WTC11 (cell line): Measurements from ENCODE around the gene FERMT2. TPM values are rescaled to one million over a fixed set of nuclear protein-coding genes. Genes with fewer than 3 reads are reported as not detected.

Source experiments
- ATAC-seq: fragments of 200-7000 bp; cut with Tn5 transposase; 2 replicates; pipeline ENCODE4 v1.10.0; 2021; ENCODE audit warnings: mild to moderate bottlenecking, moderate library complexity
- CTCF ChIA-PET: fragments of 300-600 bp; sonication (Branson Sonifier 250); formaldehyde crosslinking; loops from one replicate; lab custom pipeline; 2021; ENCODE audit warnings: antibody characterized with exemption; lab: Charles Lee
- POLR2A ChIA-PET: fragments of 350-600 bp; sonication (Branson Sonifier 250); formaldehyde crosslinking; loops from one replicate; lab custom pipeline; 2021; ENCODE audit warnings: antibody characterized with exemption; lab: Charles Lee
- DNase-seq: peaks from one replicate; pipeline ENCODE4 v3.0.0; 2021; ENCODE audit warnings: low spot score
- H3K27ac Mint-ChIP-seq: 2 replicates; pipeline ENCODE4 v1.8.0; 2021; ENCODE audit warnings: mixed read lengths
- H3K27me3 Mint-ChIP-seq: 2 replicates; pipeline ENCODE4 v1.8.0; 2021; ENCODE audit warnings: low read depth, mild to moderate bottlenecking, moderate library complexity, mixed read lengths
- H3K36me3 Mint-ChIP-seq: 2 replicates; pipeline ENCODE4 v1.8.0; 2021; ENCODE audit warnings: mixed read lengths
- H3K4me1 Mint-ChIP-seq: 2 replicates; pipeline ENCODE4 v1.8.0; 2022; ENCODE audit warnings: mixed read lengths
- H3K4me3 Mint-ChIP-seq: 2 replicates; pipeline ENCODE4 v1.8.0; 2021; ENCODE audit warnings: mild to moderate bottlenecking, moderate library complexity, mixed read lengths
- H3K9me3 Mint-ChIP-seq: 2 replicates; pipeline ENCODE4 v1.8.0; 2021; ENCODE audit warnings: mixed read lengths
- AR ChIP-seq: fragments of 250-450 bp; sonication (Bioruptor Pico); IDR thresholded peaks from 2 replicates; pipeline ENCODE4 v1.9.0; 2021; ENCODE audit warnings: mild to moderate bottlenecking
- ATF1 ChIP-seq: sonication (generic); formaldehyde crosslinking; IDR thresholded peaks from 2 replicates; pipeline ENCODE4 v1.8.1; 2023; ENCODE audit warnings: mild to moderate bottlenecking, moderate library complexity, missing genetic modification reagents
- CREB1 ChIP-seq: sonication (generic); formaldehyde crosslinking; IDR thresholded peaks from 2 replicates; pipeline ENCODE4 v1.8.0; 2023; ENCODE audit warnings: mild to moderate bottlenecking, missing genetic modification reagents
- CTCF ChIP-seq: fragments of 200-600 bp; IDR thresholded peaks from 2 replicates; pipeline ENCODE4 v1.8.0; 2022; ENCODE audit warnings: antibody characterized with exemption
- E2F1 ChIP-seq: sonication (generic); formaldehyde crosslinking; IDR thresholded peaks from 2 replicates; pipeline ENCODE4 v1.8.0; 2022; ENCODE audit warnings: mild to moderate bottlenecking, missing genetic modification reagents
- ELF4 ChIP-seq: sonication (generic); formaldehyde crosslinking; IDR thresholded peaks from 2 replicates; pipeline ENCODE4 v1.8.1; 2022; ENCODE audit warnings: low read depth, mild to moderate bottlenecking, moderate library complexity, missing genetic modification reagents
- FOXP1 ChIP-seq: sonication (generic); formaldehyde crosslinking; IDR thresholded peaks from 2 replicates; pipeline ENCODE4 v1.8.0; 2022; ENCODE audit warnings: missing genetic modification reagents, mild to moderate bottlenecking, moderate library complexity, borderline replicate concordance
- GABPB1 ChIP-seq: sonication (generic); formaldehyde crosslinking; IDR thresholded peaks from 2 replicates; pipeline ENCODE4 v1.8.1; 2023; ENCODE audit warnings: mild to moderate bottlenecking, missing genetic modification reagents
- MLX ChIP-seq: sonication (generic); formaldehyde crosslinking; IDR thresholded peaks from 2 replicates; pipeline ENCODE4 v1.8.1; 2023; ENCODE audit warnings: mild to moderate bottlenecking, missing genetic modification reagents, moderate library complexity
- NFATC4 ChIP-seq: fragments of 250-450 bp; sonication (Bioruptor Pico); IDR thresholded peaks from 2 replicates; pipeline ENCODE4 v1.9.0; 2021; ENCODE audit warnings: mild to moderate bottlenecking
- NR2C2 ChIP-seq: sonication (generic); formaldehyde crosslinking; IDR thresholded peaks from 2 replicates; pipeline ENCODE4 v1.8.0; 2022; ENCODE audit warnings: mild to moderate bottlenecking, missing genetic modification reagents
- OVOL2 ChIP-seq: fragments of 250-450 bp; sonication (Bioruptor Pico); IDR thresholded peaks from 2 replicates; pipeline ENCODE4 v1.9.0; 2021; ENCODE audit warnings: mild to moderate bottlenecking, borderline replicate concordance
- PRDM15 ChIP-seq: sonication (generic); formaldehyde crosslinking; IDR thresholded peaks from 2 replicates; pipeline ENCODE4 v1.8.0; 2022; ENCODE audit warnings: missing genetic modification reagents
- TCF7 ChIP-seq: sonication (generic); formaldehyde crosslinking; IDR thresholded peaks from 2 replicates; pipeline ENCODE4 v1.8.0; 2022; ENCODE audit warnings: mild to moderate bottlenecking, low read depth, missing genetic modification reagents, moderate library complexity
- TP53 ChIP-seq: sonication (generic); formaldehyde crosslinking; IDR thresholded peaks from 2 replicates; pipeline ENCODE4 v1.8.1; 2023; ENCODE audit warnings: mild to moderate bottlenecking, missing genetic modification reagents
- ZNF317 ChIP-seq: sonication (generic); formaldehyde crosslinking; IDR thresholded peaks from 2 replicates; pipeline ENCODE4 v1.8.1; 2023; ENCODE audit warnings: low read depth, mild to moderate bottlenecking, moderate library complexity, missing genetic modification reagents, borderline replicate concordance
- ZNF396 ChIP-seq: fragments of 250-450 bp; sonication (Bioruptor Pico); IDR thresholded peaks from 2 replicates; pipeline ENCODE4 v1.8.0; 2021; ENCODE audit warnings: mild to moderate bottlenecking, moderate library complexity, borderline replicate concordance
- ZNF416 ChIP-seq: fragments of 250-450 bp; sonication (Bioruptor Pico); IDR thresholded peaks from 2 replicates; pipeline ENCODE4 v1.9.0; 2021; ENCODE audit warnings: mild to moderate bottlenecking, inconsistent platforms
- total RNA-seq: library from RNA; stranded (reverse); gene quantifications from 3 replicates; pipeline ENCODE4 v1.2.3, GENCODE V29; 2021
- TF ChIP-seq, protein P1 (sequence below): sonication (generic); formaldehyde crosslinking; conservative IDR thresholded peaks from 2 replicates; pipeline ENCODE4 v1.8.1; 2022; ENCODE audit warnings: mild to moderate bottlenecking, missing genetic modification reagents
- TF ChIP-seq, protein P2 (sequence below): fragments of 250-450 bp; sonication (Bioruptor Pico); IDR thresholded peaks from 2 replicates; pipeline ENCODE4 v1.9.0; 2021; ENCODE audit warnings: mild to moderate bottlenecking, borderline replicate concordance

Gene FERMT2
- total RNA-seq, 1 experiment from 2014 or later: 92.8 TPM

GRCh38 chr14:52944254-52944653, 6.6 kb downstream of the FERMT2 start (continued):
- no peak for TF ChIP-seq E2F1 (CRISPR knock-in tag)
- TF ChIP-seq GABPB1 (CRISPR knock-in tag): no peak
- no peak for TF ChIP-seq MLX
- TF ChIP-seq, all 79 proteins: peak for 0

- H3K9me3 Mint-ChIP-seq: no peaks in the 10 kb centered on the region
- ATAC-seq (no peak), DNase-seq (no peak)
- no peak for TF ChIP-seq GABPB1 (CRISPR knock-in tag)
- TF ChIP-seq ZNF317: no peak
- TF ChIP-seq NR2C2 (CRISPR knock-in tag): no peak
- TF ChIP-seq FOXP1 (CRISPR knock-in tag): no peak
- TF ChIP-seq, protein P1, sequence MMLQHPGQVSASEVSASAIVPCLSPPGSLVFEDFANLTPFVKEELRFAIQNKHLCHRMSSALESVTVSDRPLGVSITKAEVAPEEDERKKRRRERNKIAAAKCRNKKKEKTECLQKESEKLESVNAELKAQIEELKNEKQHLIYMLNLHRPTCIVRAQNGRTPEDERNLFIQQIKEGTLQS (CRISPR knock-in tag): no peak
- TF ChIP-seq ZNF416 (CRISPR knock-in tag): no peak
- no peak for TF ChIP-seq OVOL2 (CRISPR knock-in tag)
- no peak for TF ChIP-seq NFATC4 (CRISPR knock-in tag)
- TF ChIP-seq ELF4 (CRISPR knock-in tag): no peak
- TF ChIP-seq ATF1 (CRISPR knock-in tag): no peak
- no peak for TF ChIP-seq CTCF
- TF ChIP-seq, protein P2, sequence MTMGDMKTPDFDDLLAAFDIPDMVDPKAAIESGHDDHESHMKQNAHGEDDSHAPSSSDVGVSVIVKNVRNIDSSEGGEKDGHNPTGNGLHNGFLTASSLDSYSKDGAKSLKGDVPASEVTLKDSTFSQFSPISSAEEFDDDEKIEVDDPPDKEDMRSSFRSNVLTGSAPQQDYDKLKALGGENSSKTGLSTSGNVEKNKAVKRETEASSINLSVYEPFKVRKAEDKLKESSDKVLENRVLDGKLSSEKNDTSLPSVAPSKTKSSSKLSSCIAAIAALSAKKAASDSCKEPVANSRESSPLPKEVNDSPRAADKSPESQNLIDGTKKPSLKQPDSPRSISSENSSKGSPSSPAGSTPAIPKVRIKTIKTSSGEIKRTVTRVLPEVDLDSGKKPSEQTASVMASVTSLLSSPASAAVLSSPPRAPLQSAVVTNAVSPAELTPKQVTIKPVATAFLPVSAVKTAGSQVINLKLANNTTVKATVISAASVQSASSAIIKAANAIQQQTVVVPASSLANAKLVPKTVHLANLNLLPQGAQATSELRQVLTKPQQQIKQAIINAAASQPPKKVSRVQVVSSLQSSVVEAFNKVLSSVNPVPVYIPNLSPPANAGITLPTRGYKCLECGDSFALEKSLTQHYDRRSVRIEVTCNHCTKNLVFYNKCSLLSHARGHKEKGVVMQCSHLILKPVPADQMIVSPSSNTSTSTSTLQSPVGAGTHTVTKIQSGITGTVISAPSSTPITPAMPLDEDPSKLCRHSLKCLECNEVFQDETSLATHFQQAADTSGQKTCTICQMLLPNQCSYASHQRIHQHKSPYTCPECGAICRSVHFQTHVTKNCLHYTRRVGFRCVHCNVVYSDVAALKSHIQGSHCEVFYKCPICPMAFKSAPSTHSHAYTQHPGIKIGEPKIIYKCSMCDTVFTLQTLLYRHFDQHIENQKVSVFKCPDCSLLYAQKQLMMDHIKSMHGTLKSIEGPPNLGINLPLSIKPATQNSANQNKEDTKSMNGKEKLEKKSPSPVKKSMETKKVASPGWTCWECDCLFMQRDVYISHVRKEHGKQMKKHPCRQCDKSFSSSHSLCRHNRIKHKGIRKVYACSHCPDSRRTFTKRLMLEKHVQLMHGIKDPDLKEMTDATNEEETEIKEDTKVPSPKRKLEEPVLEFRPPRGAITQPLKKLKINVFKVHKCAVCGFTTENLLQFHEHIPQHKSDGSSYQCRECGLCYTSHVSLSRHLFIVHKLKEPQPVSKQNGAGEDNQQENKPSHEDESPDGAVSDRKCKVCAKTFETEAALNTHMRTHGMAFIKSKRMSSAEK (CRISPR knock-in tag): no peak
- TF ChIP-seq TCF7 (CRISPR knock-in tag): no peak
- no peak for TF ChIP-seq PRDM15
- TF ChIP-seq AR (CRISPR knock-in tag): no peak
- no peak for TF ChIP-seq ZNF396 (CRISPR knock-in tag)
- TF ChIP-seq TP53 (CRISPR knock-in tag): no peak
- no peak for TF ChIP-seq CREB1 (CRISPR knock-in tag)
- no peak for TF ChIP-seq E2F1 (CRISPR knock-in tag)
- no peak overlapping the region for H3K4me3 Mint-ChIP-seq
- no peak overlapping the region; the same call in 1 of the 2 replicates for H3K27ac Mint-ChIP-seq
- peaks cover 39% of the 10 kb centered on the region for H3K4me1 Mint-ChIP-seq
- H3K27me3 Mint-ChIP-seq: no peaks in the 10 kb centered on the region
- H3K36me3 Mint-ChIP-seq: peaks cover 6% of the 10 kb centered on the region
- CTCF ChIA-PET: interaction anchor here (1.6 kb wide), 1 partner anchor 21 kb away, joined by 4 read pairs; no protein-coding TSS in a partner anchor
- POLR2A ChIA-PET: interaction anchor here (0.6 to 0.7 kb wide), 2 partner anchors 83 to 636 kb away, joined by 4 read pairs; no protein-coding TSS in a partner anchor
Measured at GRCh38 chr14:52939427-52939826, 11.4 kb downstream of the FERMT2 start.
